ENCODE measurements around the gene TMEM31. TPM values are rescaled to one million over a fixed set of nuclear protein-coding genes. Genes with fewer than 3 reads are reported as not detected.

Gene TMEM31
- total and polyA plus RNA-seq, 2 experiments from 2014 or later, result 0.60 TPM; not detected in 1

DNA sequence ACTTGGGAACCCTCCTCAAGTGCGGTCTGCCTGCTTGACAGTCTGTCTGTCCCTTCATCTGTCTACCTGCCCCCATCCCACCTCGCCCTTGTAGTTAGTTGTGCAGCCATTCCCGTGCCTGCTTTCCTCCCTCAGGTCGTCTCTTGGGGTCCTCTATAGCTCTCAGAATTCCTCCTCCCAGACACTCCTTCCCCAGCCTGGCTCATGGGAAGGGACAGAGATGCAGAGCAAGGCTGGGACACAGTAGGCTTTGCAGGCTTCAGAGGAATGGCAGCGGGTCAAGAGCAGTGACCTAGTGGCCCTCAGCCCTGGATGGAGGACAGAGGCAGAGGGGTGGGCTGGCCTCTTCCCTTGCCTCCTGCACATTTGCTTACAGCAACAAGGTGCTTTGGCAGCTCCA lies 18.3 kb downstream of the TMEM31 start:
- Histone ChIP-seq H3K4me3 (no peak overlapping the region), H3K4me2 (peak overlapping the region; percentile 31; the same call in 1 of the 2 replicates), H2AFZ (peak overlapping the region; percentile 91; the same call in 1 of the 2 replicates), H3K36me3 (ENCODE audit: insufficient read depth) (no peaks in the 10 kb centered on the region), H3F3A (replicated peaks; ENCODE audit: low read depth) (no peaks in the 10 kb centered on the region), H3K27me3 (ENCODE audit: insufficient read depth) (no peaks in the 10 kb centered on the region), H3K27ac (ENCODE audit: low read depth) (no peak overlapping the region), H3K4me1 (ENCODE audit: insufficient read depth) (peaks cover 31% of the 10 kb centered on the region), H4K20me1 (replicated peaks; ENCODE audit: insufficient read depth) (no peaks in the 10 kb centered on the region), H3K9me2 (ENCODE audit: insufficient read depth) (no peaks in the 10 kb centered on the region), H3K79me2 (replicated peaks; ENCODE audit: insufficient read depth) (no peaks in the 10 kb centered on the region)
- H3K27me3 Mint-ChIP-seq (ENCODE audit: insufficient read depth, low read depth, poor library complexity), result peaks cover 2% of the 10 kb centered on the region
- ATAC-seq, result no peak
- no peak overlapping the region for H3K27ac Mint-ChIP-seq
- H3K4me3 Mint-ChIP-seq, result no peak overlapping the region
- peaks cover 52% of the 10 kb centered on the region for H3K4me1 Mint-ChIP-seq
- H3K9me3 Mint-ChIP-seq, result no peaks in the 10 kb centered on the region; the same call in 2 of the 3 replicates
- TF ChIP-seq STAT1 (IDR thresholded peaks at IDR 0.05; ENCODE audit: unreplicated experiment) (no peak), NANOG (IDR thresholded peaks at IDR 0.05; ENCODE audit: borderline replicate concordance) (no peak), JUNB (IDR thresholded peaks at IDR 0.05; ENCODE audit: unreplicated experiment) (no peak), EZH2phosphoT487 (IDR thresholded peaks at IDR 0.05; ENCODE audit: unreplicated experiment) (no peak), ZNF114 (CRISPR knock-in tag; IDR thresholded peaks at IDR 0.05) (no peak), ZNF331 (CRISPR knock-in tag; IDR thresholded peaks at IDR 0.05; ENCODE audit: low read depth) (no peak), EZH2 (IDR thresholded peaks at IDR 0.05; ENCODE audit: low read depth, unreplicated experiment) (no peak), CREB1 (CRISPR knock-in tag; IDR thresholded peaks at IDR 0.05; ENCODE audit: low read depth) (no peak), POLR2AphosphoS5 (IDR thresholded peaks at IDR 0.05; ENCODE audit: low read depth) (no peak)
- TF ChIP-seq, protein P1, sequence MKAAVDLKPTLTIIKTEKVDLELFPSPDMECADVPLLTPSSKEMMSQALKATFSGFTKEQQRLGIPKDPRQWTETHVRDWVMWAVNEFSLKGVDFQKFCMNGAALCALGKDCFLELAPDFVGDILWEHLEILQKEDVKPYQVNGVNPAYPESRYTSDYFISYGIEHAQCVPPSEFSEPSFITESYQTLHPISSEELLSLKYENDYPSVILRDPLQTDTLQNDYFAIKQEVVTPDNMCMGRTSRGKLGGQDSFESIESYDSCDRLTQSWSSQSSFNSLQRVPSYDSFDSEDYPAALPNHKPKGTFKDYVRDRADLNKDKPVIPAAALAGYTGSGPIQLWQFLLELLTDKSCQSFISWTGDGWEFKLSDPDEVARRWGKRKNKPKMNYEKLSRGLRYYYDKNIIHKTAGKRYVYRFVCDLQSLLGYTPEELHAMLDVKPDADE (IDR thresholded peaks at IDR 0.05), result no peak
- TF ChIP-seq, protein P2, sequence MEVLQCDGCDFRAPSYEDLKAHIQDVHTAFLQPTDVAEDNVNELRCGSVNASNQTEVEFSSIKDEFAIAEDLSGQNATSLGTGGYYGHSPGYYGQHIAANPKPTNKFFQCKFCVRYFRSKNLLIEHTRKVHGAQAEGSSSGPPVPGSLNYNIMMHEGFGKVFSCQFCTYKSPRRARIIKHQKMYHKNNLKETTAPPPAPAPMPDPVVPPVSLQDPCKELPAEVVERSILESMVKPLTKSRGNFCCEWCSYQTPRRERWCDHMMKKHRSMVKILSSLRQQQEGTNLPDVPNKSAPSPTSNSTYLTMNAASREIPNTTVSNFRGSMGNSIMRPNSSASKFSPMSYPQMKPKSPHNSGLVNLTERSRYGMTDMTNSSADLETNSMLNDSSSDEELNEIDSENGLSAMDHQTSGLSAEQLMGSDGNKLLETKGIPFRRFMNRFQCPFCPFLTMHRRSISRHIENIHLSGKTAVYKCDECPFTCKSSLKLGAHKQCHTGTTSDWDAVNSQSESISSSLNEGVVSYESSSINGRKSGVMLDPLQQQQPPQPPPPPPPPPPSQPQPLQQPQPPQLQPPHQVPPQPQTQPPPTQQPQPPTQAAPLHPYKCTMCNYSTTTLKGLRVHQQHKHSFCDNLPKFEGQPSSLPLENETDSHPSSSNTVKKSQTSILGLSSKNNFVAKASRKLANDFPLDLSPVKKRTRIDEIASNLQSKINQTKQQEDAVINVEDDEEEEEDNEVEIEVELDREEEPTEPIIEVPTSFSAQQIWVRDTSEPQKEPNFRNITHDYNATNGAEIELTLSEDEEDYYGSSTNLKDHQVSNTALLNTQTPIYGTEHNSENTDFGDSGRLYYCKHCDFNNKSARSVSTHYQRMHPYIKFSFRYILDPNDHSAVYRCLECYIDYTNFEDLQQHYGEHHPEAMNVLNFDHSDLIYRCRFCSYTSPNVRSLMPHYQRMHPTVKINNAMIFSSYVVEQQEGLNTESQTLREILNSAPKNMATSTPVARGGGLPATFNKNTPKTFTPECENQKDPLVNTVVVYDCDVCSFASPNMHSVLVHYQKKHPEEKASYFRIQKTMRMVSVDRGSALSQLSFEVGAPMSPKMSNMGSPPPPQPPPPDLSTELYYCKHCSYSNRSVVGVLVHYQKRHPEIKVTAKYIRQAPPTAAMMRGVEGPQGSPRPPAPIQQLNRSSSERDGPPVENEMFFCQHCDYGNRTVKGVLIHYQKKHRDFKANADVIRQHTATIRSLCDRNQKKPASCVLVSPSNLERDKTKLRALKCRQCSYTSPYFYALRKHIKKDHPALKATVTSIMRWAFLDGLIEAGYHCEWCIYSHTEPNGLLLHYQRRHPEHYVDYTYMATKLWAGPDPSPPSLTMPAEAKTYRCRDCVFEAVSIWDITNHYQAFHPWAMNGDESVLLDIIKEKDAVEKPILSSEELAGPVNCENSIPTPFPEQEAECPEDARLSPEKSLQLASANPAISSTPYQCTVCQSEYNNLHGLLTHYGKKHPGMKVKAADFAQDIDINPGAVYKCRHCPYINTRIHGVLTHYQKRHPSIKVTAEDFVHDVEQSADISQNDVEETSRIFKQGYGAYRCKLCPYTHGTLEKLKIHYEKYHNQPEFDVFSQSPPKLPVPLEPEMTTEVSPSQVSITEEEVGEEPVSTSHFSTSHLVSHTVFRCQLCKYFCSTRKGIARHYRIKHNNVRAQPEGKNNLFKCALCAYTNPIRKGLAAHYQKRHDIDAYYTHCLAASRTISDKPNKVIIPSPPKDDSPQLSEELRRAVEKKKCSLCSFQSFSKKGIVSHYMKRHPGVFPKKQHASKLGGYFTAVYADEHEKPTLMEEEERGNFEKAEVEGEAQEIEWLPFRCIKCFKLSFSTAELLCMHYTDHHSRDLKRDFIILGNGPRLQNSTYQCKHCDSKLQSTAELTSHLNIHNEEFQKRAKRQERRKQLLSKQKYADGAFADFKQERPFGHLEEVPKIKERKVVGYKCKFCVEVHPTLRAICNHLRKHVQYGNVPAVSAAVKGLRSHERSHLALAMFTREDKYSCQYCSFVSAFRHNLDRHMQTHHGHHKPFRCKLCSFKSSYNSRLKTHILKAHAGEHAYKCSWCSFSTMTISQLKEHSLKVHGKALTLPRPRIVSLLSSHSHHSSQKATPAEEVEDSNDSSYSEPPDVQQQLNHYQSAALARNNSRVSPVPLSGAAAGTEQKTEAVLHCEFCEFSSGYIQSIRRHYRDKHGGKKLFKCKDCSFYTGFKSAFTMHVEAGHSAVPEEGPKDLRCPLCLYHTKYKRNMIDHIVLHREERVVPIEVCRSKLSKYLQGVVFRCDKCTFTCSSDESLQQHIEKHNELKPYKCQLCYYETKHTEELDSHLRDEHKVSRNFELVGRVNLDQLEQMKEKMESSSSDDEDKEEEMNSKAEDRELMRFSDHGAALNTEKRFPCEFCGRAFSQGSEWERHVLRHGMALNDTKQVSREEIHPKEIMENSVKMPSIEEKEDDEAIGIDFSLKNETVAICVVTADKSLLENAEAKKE (CRISPR knock-in tag; IDR thresholded peaks at IDR 0.05), result no peak
- TF ChIP-seq, protein P3, sequence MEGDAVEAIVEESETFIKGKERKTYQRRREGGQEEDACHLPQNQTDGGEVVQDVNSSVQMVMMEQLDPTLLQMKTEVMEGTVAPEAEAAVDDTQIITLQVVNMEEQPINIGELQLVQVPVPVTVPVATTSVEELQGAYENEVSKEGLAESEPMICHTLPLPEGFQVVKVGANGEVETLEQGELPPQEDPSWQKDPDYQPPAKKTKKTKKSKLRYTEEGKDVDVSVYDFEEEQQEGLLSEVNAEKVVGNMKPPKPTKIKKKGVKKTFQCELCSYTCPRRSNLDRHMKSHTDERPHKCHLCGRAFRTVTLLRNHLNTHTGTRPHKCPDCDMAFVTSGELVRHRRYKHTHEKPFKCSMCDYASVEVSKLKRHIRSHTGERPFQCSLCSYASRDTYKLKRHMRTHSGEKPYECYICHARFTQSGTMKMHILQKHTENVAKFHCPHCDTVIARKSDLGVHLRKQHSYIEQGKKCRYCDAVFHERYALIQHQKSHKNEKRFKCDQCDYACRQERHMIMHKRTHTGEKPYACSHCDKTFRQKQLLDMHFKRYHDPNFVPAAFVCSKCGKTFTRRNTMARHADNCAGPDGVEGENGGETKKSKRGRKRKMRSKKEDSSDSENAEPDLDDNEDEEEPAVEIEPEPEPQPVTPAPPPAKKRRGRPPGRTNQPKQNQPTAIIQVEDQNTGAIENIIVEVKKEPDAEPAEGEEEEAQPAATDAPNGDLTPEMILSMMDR (conservative IDR thresholded peaks at IDR 0.05; ENCODE audit: low read depth in 2 of 2), result no peak
- TF ChIP-seq, protein P4, sequence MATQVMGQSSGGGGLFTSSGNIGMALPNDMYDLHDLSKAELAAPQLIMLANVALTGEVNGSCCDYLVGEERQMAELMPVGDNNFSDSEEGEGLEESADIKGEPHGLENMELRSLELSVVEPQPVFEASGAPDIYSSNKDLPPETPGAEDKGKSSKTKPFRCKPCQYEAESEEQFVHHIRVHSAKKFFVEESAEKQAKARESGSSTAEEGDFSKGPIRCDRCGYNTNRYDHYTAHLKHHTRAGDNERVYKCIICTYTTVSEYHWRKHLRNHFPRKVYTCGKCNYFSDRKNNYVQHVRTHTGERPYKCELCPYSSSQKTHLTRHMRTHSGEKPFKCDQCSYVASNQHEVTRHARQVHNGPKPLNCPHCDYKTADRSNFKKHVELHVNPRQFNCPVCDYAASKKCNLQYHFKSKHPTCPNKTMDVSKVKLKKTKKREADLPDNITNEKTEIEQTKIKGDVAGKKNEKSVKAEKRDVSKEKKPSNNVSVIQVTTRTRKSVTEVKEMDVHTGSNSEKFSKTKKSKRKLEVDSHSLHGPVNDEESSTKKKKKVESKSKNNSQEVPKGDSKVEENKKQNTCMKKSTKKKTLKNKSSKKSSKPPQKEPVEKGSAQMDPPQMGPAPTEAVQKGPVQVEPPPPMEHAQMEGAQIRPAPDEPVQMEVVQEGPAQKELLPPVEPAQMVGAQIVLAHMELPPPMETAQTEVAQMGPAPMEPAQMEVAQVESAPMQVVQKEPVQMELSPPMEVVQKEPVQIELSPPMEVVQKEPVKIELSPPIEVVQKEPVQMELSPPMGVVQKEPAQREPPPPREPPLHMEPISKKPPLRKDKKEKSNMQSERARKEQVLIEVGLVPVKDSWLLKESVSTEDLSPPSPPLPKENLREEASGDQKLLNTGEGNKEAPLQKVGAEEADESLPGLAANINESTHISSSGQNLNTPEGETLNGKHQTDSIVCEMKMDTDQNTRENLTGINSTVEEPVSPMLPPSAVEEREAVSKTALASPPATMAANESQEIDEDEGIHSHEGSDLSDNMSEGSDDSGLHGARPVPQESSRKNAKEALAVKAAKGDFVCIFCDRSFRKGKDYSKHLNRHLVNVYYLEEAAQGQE (IDR thresholded peaks at IDR 0.05; ENCODE audit: unreplicated experiment), result no peak
- no peaks in the 10 kb centered on the region for H3K36me3 Mint-ChIP-seq (ENCODE audit: low read depth)
- no peak for DNase-seq (ENCODE audit: low spot score)

Measured in GM23338 (cell line).